Omental fat pad (tissue), 4 donors: Measurements from ENCODE around the gene SLC7A1. TPM values are rescaled to one million over a fixed set of nuclear protein-coding genes. Genes with fewer than 3 reads are reported as not detected.

Source experiments
- ATAC-seq: fragments of 150-250 bp; one replicate; pipeline ENCODE4 v1.9.1; 2016; ENCODE audit warnings: mild to moderate bottlenecking, moderate library complexity; ENCODE audit not compliant: low FRiP score
- DNase-seq: peaks from one replicate; pipeline ENCODE4 v3.0.0-alpha.2; 2019; ENCODE audit warnings: low spot score
- total RNA-seq, 4 donors: library from RNA; depleted of rRNA; stranded (reverse); fragments of >200 nt; gene quantifications; one replicate each; pipeline ENCODE4 v1.1.0, GENCODE V29; 2016
- TF ChIP-seq, protein P1 (sequence below), 3 donors: fragments of 450-650 bp; IDR thresholded peaks; one replicate each; pipeline ENCODE4 v1.5.1; 2016 to 2017; ENCODE audit warnings: antibody characterized with exemption in 3 of 3, mild to moderate bottlenecking in 3 of 3, moderate library complexity in 2 of 3

The SLC7A1 gene
- total RNA-seq, 4 donors from 2014 or later, result 18.5 to 60.5 (median 25.8) TPM

DNA sequence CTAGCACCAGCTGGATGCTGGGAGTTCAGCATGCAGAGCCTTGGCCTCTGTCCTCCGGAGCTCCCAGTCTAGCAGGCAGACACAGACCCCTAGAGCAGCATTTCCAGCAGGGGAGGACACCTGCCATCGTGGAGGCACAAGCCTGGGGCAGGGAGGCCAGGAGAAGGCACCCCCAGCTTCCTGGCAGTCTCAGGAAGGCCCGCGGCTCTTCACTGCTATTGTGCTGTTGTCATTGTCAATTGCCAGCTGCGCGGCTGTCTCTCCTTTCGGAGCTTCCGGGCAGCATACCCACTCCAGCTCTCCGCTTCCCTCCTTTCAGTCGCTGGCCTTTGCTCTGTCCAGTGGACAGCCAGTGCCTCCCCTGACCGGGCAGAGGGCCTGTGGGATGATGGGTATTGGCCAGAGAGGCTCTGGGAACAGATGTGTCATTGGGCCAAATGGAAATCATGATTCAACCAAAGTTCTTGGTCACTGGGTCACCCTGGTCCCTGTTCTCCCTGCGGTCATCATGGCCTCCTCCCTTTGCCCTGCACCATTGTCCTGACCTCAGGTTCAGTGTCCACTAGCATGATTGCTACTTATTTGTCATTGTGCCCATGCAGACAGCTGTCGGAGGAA is 93.0 kb downstream of the SLC7A1 start:
- DNase-seq (no peak), ATAC-seq (no peak)
- TF ChIP-seq, protein P1, sequence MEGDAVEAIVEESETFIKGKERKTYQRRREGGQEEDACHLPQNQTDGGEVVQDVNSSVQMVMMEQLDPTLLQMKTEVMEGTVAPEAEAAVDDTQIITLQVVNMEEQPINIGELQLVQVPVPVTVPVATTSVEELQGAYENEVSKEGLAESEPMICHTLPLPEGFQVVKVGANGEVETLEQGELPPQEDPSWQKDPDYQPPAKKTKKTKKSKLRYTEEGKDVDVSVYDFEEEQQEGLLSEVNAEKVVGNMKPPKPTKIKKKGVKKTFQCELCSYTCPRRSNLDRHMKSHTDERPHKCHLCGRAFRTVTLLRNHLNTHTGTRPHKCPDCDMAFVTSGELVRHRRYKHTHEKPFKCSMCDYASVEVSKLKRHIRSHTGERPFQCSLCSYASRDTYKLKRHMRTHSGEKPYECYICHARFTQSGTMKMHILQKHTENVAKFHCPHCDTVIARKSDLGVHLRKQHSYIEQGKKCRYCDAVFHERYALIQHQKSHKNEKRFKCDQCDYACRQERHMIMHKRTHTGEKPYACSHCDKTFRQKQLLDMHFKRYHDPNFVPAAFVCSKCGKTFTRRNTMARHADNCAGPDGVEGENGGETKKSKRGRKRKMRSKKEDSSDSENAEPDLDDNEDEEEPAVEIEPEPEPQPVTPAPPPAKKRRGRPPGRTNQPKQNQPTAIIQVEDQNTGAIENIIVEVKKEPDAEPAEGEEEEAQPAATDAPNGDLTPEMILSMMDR (IDR thresholded peaks at IDR 0.05), result no peak

DNA sequence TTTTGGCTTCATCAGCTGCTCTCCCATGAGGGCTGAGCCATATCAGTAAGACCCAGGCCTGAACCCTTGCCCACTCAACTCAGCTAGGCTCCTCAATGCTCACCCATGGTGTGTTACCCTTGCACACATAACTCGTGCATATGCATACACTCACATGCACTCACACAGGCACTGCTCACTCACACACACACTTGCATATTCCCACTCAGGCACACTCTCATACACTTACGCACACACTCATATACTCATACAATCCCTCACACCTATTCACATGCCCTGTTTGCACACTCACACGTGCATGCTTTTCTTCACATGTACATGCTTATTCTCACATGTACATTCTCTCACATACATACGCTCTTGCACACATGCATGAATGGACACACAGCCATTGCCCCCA is 93.8 kb downstream of the SLC7A1 start:
- TF ChIP-seq, protein P1 (IDR thresholded peaks at IDR 0.05), result no peak
- ATAC-seq (no peak), DNase-seq (no peak)

DNA sequence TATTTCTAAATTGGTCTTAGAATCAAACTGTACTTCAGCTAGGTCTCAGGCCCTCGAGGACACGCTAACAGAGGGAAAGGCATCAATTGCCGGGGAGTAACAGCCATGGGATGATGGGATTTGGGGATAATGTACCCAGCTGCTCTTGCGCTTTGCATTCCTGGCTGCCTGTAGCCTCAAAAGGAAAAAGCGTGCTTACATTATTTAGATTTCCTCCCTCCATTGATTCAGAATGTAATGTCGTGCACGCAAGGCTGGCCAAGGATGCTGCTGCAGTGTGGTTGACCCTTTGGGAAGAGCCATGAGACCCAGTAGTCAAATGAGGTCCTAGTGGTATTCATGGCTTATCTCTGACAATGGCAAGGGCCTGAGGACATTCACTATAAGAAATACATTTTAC is 95.1 kb downstream of the SLC7A1 start:
- TF ChIP-seq, protein P1 (IDR thresholded peaks at IDR 0.05), result no peak
- no peak for ATAC-seq
- no peak for DNase-seq

DNA sequence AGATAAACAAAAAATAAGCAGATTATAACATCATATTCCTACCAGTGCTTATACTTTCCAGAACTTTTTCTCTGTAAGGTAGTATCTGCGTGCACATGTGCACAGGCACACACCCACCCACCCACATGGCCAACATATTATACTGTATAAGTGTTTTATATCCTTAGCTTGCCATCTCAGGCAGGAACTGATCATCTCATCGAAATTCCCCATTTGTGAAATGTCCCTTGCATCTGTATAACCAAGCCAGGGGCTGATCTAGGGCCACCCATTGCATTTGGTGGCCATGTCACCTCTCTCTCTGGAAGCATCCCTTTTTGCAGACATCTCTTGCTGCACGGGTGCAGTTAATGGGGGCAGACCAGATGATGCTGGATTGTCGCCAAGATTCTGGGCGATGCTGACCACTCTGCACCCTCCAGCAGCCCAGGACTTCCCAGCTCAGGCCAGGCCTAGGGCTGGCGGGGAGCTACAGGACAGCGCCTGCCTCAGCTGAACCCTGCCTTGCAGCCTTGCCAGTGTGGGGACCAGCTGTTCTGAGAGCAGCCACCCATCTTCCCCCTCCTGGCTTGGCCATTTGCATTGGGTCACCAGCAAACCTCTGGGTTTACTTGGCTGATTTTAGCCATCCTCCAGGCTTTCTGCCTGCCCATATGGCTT is 95.9 kb downstream of the SLC7A1 start:
- ATAC-seq (no peak), DNase-seq (no peak)

DNA sequence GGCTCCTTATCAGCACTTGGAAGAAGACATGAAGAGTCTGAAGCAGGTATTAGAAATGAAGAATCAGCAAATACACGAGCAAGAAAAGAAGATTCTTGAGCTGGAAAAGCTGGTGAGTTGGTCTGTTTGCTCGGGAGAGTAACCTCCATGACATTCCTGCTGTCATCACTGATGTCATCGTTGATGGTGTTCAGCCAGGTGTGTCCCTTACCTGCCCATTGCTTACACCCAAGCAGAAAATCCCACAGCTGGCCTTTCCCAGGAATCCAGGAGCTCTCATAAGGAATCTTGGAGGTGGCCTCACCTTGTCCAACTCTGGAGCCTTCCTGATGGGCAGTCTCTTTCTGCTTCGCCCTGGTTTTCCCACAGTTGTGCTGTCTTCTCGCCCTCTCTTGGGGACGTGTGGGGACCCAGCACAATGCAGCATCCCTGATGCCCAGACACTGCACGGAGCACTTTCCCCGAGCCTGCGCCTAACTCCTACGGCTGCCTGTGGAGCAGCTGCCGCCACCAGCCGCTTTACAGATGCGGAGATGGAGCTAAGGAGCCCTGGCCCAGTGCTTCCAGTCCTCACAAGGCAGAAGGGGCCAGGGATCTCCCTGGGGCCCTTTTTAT is 97.0 kb downstream of the SLC7A1 start:
- no peak for DNase-seq
- TF ChIP-seq, protein P1 (IDR thresholded peaks at IDR 0.05), result no peak
- ATAC-seq, result no peak

More for the DNA sequence above, 95.9 kb downstream of the SLC7A1 start:
- TF ChIP-seq, protein P1 (IDR thresholded peaks at IDR 0.05), result no peak

DNA sequence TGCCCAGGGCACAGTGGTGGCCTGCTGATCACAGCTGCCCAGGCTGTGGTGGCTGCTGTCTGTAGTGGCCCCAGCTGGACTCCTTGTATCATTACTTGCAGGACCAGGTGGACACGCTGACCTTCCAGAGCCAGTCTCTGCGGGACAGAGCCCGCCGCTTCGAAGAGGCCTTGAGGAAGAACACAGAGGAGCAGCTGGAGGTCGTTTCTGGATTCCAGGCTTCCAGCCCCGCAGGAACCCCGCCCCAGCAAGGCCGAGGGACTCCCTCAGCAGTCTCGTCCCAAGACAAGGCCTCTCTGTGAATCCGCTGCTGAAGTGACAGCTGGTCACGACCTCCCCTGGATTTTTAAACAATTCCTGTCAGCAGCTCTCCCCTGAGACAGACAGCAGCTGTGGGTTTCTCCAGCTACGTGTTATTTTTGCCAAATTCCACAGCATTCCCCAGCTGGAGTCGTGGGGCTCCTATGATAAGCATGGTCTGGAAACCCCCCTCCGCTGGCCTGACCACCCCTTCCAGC is 98.3 kb downstream of the SLC7A1 start:
- ATAC-seq, result no peak
- TF ChIP-seq, protein P1 (IDR thresholded peaks at IDR 0.05), result no peak
- no peak for DNase-seq
